Natural killer cell treated with Interleukin-12 subunit alpha and Interleukin-12 subunit beta and Interleukin-15 and Interleukin-18, amount 100 ng/mL, for 72 hours (primary cell): ENCODE measurements around the gene PTPRC. TPM values are rescaled to one million over a fixed set of nuclear protein-coding genes. Genes with fewer than 3 reads are reported as not detected.

Source experiments
- ATAC-seq, 2 donors: fragments of 150-1000 bp; cut with Tn5 transposase in 1 of 2; sonication (Bioruptor Pico), chemical (Tn5 transposase) in 1 of 2; 2 replicates each; pipeline ENCODE4 v1.10.0; 2021
- DNase-seq: peaks from one replicate; pipeline ENCODE4 v3.0.0; 2022; ENCODE audit warnings: low spot score
- H3K27ac Mint-ChIP-seq, 2 donors: 1 replicate in 1 of 2; 2 replicates in 1 of 2; pipeline ENCODE4 v1.8.0; 2022; ENCODE audit warnings: mixed read lengths in 2 of 2, mild to moderate bottlenecking in 1 of 2, moderate library complexity in 1 of 2
- H3K27me3 Mint-ChIP-seq, 2 donors: 1 replicate in 1 of 2; 2 replicates in 1 of 2; pipeline ENCODE4 v1.8.0; 2022; ENCODE audit warnings: mixed read lengths in 2 of 2
- H3K36me3 Mint-ChIP-seq: one replicate; pipeline ENCODE4 v1.8.0; 2022; ENCODE audit warnings: mixed read lengths
- H3K4me1 Mint-ChIP-seq, 2 donors: 1 replicate in 1 of 2; 2 replicates in 1 of 2; pipeline ENCODE4 v1.8.0; 2022; ENCODE audit warnings: low read depth in 2 of 2, mixed read lengths in 2 of 2, mild to moderate bottlenecking in 1 of 2
- H3K4me3 Mint-ChIP-seq: one replicate; pipeline ENCODE4 v1.8.0; 2022; ENCODE audit warnings: mixed read lengths
- H3K9me3 Mint-ChIP-seq: 2 replicates; pipeline ENCODE4 v1.8.0; 2022; ENCODE audit warnings: mixed read lengths
- total RNA-seq, 2 donors: library from RNA; stranded (reverse); gene quantifications; one replicate each; pipeline ENCODE4 v1.2.3, GENCODE V29; 2022

The PTPRC gene
- total RNA-seq, 2 donors from 2014 or later = 334 to 761 TPM

- Mint-ChIP-seq H3K36me3 (peaks cover 29% of the 10 kb centered on the region), H3K4me3 (no peak overlapping the region), H3K27ac (no peak overlapping the region), H3K27me3 (no peaks in the 10 kb centered on the region), H3K9me3 (peaks cover 15% of the 10 kb centered on the region), H3K4me1 (peaks cover 21 to 26% of the 10 kb centered on the region in 2 donors)
- DNase-seq (no peak), ATAC-seq (no peak)
Measured at GRCh38 chr1:198793714-198794113, 154.9 kb downstream of the PTPRC start.

GRCh38 chr1:198794498-198794897 lies 155.7 kb downstream of the PTPRC start:
- peaks cover 29% of the 10 kb centered on the region for H3K36me3 Mint-ChIP-seq
- peaks cover 16 to 19% of the 10 kb centered on the region in 2 donors for H3K4me1 Mint-ChIP-seq
- no peak overlapping the region for H3K27ac Mint-ChIP-seq
- H3K27me3 Mint-ChIP-seq = no peaks in the 10 kb centered on the region
- H3K9me3 Mint-ChIP-seq = peaks cover 15% of the 10 kb centered on the region
- DNase-seq = no peak
- ATAC-seq = no peak
- H3K4me3 Mint-ChIP-seq = no peak overlapping the region

- Mint-ChIP-seq H3K9me3 (peaks cover 12% of the 10 kb centered on the region), H3K36me3 (peaks cover 20% of the 10 kb centered on the region), H3K27me3 (no peaks in the 10 kb centered on the region), H3K4me3 (no peak overlapping the region), H3K4me1 (no peaks in the 10 kb centered on the region), H3K27ac (no peak overlapping the region)
- ATAC-seq (no peak), DNase-seq (no peak)
Measured at GRCh38 chr1:198797656-198798055, 158.8 kb downstream of the PTPRC start.

- Mint-ChIP-seq H3K27me3 (no peaks in the 10 kb centered on the region), H3K9me3 (peaks cover 12% of the 10 kb centered on the region), H3K4me1 (no peaks in the 10 kb centered on the region), H3K27ac (no peak overlapping the region), H3K4me3 (no peak overlapping the region), H3K36me3 (peaks cover 20% of the 10 kb centered on the region)
- DNase-seq = no peak
- no peak for ATAC-seq
Measured at GRCh38 chr1:198798923-198799386, 160.1 kb downstream of the PTPRC start.

- Mint-ChIP-seq H3K9me3 (no peaks in the 10 kb centered on the region), H3K36me3 (no peaks in the 10 kb centered on the region), H3K4me1 (no peaks in the 10 kb centered on the region), H3K27ac (no peak overlapping the region), H3K27me3 (no peaks in the 10 kb centered on the region), H3K4me3 (no peak overlapping the region)
- ATAC-seq = no peak
- no peak for DNase-seq
Measured at GRCh38 chr1:198805498-198806151, 166.8 kb downstream of the PTPRC start.

GRCh38 chr1:198806861-198807260 lies 168.0 kb downstream of the PTPRC start:
- ATAC-seq = no peak
- no peak for DNase-seq
- H3K9me3 Mint-ChIP-seq = no peaks in the 10 kb centered on the region
- no peaks in the 10 kb centered on the region for H3K4me1 Mint-ChIP-seq
- no peaks in the 10 kb centered on the region for H3K36me3 Mint-ChIP-seq
- H3K27me3 Mint-ChIP-seq = no peaks in the 10 kb centered on the region
- H3K27ac Mint-ChIP-seq = no peak overlapping the region
- no peak overlapping the region for H3K4me3 Mint-ChIP-seq

Other genes starting within 250 kb of the PTPRC start
- gene ATP6V1G3, start 98.4 kb upstream of the PTPRC start, total RNA-seq = not detected